ELF-1 (cell line): Measurements from ENCODE around the gene MIAT.

ENCODE experiments used
- DNase-seq: peaks from one replicate; pipeline ENCODE4 v3.0.0-alpha.2; 2016; ENCODE audit warnings: low read depth, low spot score

Gene MIAT

DNA sequence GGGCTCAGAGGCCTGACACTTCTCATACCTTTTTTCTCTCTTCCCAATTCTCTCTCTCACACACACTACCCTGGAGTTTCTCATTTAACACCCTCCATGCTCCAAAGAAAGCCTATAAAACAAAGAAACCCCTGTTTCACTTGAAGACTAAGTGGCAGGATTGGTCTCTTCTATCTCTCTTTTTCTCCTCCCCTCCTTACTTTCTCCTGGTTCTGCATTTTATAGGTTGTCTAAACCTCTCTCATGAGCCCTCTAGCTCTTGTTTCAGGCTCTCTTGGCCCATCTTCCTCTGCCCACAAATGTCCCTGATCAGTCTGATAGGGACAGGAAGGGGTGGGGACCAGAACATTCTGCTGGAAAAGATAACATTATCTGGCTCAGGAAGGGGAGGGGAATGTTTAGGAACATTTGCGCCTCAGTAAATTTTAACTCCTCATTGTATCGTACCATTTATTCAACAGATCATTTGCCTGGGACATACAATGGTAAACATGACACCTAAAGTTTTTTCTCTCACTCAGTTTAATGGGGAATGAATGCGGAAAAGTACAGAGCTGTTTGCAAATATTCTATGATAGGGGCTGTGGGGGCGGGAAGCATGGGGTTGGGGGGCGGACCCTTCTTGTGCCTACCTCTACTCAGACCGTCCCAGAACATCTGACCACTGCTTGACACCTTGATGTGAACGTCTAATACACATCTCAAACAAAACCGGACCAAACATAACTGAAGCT, 24.8 kb upstream of the MIAT start:
- no peak for DNase-seq

DNA sequence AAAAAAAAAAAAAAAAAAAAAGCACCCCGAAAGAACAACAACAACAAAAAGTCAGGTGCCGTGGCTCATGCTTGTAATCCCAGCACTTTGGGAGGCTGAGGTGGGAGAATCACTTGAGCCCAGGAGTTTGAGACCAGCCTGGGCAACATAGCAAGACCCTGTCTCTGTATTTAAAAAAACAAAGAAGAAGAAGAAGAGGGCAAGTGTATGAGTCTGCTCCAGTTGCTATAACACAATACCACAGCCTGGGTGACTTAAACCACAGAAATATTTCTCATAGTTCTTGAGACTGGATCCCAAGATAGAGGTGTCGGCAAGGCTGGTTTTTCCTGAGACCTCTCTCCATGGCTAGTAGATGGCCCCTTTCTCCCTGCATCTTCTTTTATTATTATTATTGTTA, 23.2 kb upstream of the MIAT start:
- no peak for DNase-seq

DNA sequence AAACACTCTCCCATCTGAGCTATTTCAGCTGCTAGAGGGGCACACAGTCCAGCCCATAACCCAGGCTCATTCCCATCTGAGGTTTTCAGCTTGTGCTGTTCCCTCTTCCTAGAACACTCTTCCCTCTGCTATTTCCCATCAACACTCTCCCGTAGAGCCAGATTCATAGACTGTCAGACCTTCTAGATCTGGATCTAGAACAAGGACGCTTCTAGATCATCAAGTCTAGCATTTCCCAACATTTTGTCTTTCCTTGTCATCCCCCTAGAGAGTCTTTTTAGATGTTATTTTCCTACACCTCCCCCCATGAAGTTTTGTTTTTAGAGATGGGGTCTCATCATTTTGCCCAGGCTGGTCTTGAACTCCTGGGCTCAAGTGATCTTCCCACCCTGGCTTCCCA, 22.3 kb upstream of the MIAT start:
- DNase-seq: no peak

DNA sequence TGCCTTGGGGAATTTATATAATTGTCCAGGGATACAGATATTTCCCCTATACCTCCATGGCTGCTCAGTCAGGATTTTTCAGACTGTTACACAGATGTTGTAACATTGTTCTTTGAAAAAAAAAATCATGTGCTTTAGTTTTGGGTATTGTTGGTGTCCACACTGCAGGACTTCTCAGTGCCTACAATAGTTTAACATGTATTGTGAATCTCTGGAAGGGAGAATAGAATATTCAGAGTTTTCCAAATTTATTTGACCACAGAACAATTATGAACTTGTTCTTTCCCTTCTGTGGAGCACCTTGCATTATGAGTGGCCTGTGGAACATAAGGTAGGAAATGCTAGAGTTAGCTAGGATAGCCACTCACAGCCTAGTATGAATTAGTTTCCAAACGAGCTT, 21.1 kb upstream of the MIAT start:
- DNase-seq: no peak

DNA sequence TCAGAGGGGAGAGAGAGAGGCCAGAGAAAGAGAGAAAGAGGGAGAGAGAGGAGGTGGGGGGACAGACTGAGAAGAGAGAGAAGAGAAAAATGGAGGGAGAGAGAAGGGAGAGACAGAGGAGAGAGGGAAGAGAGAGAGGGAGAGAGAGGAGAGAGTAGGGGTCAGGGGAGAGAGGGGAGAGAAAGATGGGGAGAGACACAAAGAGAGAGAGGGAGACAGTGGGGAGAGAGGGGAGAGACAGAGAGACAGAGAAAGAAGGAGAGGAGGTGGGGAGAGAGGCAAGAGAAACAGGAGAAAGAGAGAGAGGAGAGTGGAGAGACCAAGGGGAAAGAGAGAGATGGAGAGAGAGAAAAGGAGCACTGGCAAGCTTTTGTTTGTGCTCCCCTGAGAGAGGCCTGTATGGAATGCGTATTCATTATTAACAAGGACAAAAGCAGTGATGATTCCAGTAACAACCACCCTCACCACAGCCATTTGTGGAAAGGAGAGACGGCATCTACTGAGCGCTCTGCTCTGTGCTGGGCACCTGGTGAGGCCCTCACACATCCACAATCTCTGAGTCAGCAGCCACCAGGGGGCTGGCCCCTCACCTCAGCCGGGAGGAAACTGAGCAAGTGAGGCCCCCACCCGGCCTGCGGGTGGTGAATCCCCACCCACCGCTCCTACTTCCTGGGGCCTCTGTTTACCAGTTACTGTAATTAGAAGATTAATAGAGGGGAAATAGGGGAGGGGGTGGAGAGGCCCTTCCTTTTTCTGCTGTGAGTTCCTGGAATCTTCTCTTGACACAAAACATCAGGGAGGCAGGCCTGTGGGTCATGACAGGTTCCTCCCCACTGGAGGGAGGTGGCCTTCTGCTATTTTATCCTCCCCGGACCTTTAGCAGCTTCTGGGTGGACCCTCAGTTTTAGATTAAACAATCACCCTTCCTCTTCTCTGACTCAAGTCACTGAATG, 14.6 kb upstream of the MIAT start:
- DNase-seq: peak; percentile 59

DNA sequence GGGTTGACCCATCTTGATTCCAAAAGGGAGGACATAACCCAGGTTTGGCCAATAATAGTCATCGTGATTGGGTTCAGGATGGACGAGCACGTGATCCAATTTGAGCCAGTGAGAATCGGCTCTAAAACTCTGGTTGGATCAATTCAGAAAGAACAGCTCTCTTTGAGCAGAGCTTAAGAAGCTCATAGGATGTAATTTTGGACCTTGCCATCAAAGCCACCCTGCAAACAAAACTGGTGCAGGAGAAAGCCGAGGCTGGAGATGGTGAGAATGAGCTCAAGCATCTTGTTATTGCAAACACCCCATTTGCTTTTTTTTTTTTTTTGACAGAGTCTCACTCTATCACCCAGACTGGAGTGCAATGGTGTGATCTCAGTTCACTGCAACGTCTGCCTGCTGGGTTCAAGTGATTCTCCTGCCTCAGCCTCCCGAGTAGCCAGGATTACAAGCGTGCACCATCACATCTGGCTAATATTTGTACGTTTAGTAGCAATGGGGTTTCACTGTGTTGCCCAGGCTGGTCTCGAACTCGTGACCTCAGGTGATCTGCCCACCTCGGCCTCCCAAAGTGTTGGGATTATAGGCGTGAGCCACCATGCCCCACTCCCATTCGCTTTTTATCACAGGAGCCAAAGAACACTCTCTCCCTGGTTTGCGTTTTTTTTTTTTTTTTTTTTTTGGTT, 13.8 kb upstream of the MIAT start:
- peak; percentile 16 for DNase-seq

DNA sequence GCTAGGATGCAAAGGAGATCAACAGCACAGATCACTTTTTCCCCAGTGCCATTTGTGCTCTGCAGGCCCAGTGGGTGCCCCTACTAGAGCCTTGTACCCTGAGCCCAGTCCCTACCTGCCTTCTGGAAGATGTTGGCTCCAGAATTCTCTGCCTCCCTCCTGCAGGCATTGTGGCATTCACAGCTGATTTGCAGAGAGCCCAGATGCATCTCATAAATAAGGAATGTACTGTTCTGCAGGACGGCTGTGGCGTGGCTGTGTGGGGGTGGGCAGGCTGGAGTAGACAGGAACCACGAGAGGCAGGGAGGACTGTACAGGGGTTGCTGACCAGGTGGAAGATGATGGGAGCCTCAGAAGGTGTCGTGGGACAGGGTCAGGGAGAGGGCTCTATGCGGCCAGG, 11.2 kb upstream of the MIAT start:
- DNase-seq: no peak

DNA sequence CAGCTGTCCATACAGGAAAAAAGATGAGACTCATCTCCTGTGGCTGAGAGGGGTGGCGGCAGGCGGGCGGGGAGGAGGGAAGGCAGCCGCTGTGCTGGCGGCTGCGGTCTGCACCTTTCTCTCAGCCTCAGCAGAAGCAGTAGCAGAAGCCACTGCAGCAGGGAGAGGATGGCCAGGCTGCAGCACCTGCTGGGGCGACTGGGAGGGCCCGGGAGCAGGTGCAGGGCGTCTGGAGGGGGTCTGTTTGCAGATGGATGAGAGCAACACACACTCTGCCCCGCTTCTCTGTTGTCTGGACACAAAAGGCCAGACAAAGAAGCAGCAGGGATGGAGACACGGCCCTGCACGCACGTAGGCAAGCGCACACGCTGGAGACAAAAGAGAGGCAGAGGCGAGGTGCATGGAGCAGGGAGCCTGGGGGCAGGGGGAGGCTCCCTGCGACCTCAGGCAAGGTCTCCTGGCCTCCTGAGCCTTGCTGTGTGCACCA, 9.3 kb upstream of the MIAT start:
- peak; percentile 91 for DNase-seq

DNA sequence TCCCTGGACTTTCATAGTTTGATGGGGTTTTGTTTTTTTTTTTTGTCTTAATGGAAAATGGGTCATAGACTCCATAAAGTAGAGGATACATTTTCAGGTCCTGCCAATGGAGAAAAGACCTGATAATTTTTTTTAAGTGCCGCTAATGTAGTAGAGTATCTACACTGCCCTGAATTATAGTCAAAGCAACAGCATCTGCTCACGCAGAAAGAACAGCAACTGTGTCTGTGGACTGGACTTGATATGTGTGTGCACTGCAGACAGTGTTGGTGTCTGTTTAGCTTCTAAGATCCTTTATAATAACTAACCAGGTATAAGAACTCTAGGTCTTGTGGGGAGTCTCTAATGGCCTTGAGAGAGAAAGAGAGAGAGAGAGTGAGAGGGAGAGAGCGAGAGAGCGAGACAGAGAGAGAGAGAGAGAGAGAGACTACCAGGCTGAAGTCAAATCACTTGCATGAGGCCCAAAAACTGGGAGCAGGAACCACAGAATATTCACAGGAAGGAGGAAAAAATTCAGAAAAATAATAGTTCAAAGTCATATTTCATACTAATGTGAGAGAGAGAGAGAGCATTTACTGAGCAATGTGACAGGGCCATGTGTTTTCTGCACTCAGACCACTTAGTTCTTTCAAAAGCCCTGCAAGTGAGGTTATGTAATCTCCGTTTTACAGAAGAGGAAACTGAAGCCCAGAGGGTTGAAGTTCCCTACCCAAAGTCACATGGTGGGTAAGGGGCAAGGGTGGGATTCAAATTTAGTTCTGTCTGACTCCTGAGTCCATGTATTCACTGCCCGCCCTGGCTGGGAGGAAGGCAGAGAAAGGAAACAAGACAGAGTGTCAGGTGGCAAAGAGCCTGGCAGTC, 8.6 kb upstream of the MIAT start:
- DNase-seq: no peak

DNA sequence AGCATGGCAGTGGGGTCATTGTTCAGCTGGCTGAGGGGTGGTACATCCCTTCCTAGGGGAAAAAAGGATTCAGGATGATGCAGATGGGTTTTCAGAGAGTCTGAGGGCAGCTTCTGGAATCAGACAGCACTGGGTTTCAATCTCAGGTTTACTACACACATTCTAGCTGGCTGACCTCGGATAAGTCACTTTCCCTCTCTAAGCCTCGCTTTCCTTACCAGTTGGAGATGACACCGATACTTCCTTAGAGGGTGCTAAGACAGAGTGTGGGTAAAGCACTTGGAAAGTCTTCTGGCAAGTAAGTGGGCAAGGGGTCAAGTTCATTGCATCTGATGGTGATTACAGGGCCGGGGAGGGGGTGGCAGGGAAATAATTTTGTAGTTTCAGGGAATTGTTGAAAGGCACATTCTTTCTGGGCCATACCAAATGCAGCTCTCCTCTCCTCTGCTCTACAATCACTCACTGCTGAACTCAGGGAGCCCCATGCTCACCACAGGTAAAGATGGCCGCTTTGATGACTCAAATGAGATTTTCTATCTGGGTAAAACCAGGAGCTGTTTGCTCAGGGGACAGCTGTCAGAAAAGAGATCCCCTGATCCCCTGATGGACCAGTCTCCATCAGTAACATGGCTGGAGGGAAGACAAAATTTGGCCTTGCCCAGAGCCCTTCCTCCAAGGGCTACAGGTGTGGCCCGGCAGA, 6.5 kb upstream of the MIAT start:
- no peak for DNase-seq

DNA sequence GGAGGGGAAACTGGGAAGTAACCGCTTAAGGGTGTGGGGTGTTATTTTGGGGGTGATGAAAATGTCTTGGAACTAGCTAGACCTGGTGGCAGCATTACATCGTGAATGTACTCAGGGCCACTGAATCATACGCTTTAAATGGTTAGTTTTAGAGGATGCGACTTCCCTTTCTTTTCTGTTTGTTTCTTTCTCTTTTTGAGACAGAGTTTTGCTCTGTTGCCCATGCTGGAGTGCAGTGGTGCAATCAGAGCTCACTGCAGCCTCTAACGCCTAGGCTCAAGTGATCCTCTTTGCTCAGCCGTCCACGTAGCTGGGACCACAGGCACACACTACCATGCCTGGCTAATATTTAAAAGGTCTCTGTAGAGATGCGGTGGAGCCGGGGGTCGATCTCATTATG, 5.6 kb upstream of the MIAT start:
- no peak for DNase-seq

DNA sequence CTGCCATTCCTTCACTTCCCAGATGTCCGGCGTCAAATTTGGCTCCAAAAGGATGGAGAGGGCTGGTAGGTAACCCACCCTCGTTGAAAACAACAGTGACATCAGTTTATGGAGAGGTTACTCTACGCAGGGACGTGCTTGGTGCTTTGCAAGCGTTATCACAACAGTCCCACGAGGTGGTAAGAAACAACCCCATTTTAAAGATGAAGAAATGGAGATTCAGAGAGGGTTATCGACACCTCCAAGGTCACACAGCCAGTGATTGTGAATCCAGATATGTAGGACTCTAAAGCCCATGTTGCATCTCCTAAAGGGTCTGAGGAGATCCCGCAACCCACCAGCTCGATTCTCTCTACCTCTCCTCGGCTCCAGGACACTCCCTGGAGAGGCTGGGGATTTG, 773 bp downstream of the MIAT start:
- DNase-seq: no peak

DNA sequence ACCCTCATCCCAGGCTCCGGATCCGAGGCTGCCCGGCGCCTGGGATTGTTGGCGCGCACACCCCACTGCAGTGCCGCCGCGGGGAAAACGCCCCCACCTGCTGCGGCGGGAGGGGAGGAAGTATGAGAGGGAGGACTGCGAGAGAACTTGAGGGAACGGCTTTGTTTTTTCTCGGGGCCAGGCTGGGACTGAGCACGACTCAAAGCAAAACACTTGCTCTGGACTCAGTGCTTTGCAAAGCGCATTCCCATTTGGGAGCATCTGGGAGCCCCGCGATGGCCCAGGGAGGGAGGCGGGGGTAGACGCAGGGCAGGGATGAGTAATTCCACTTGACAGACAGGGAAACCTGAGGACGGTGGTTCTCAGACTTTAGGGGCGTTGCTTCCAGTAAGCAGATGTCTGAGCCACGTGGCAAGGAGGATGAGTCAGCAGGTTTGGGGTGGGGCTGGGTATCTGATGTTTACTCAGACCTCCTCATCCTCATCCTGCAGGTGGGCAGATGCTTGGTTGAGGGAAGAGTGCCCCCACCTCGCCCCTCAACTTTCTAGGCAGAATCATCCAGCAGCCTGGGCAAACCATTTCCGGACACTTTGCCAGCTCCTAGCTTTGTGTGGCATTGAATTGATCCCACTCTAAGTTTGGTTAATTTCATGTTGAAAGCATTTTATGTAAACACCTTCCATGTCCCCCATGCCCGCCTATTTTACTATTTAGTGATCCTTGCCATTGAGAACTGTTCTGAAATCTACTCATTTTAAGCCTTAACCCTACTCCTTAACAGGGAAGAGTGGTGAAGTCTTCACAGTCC, 1.5 kb downstream of the MIAT start:
- DNase-seq: peak; percentile 94

DNA sequence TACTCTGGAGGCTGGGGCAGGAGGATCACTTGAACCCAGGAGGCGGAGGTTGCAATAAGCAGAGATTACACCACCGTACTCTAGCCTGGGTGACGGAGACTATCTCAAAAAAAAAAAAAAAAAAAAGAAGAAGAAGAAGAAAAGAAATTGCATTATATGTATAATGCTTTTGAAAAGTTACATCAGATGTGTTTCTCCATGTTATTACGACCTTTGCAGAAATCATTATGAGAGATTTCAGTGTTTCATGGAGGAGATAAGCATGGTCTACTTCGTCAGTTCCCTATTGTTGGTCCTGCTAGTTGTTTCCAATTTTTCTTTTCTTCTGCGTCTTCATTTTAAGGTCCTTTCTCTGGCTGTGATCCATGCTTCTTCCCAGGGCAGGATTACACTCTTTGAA, 3.0 kb downstream of the MIAT start:
- no peak for DNase-seq

DNA sequence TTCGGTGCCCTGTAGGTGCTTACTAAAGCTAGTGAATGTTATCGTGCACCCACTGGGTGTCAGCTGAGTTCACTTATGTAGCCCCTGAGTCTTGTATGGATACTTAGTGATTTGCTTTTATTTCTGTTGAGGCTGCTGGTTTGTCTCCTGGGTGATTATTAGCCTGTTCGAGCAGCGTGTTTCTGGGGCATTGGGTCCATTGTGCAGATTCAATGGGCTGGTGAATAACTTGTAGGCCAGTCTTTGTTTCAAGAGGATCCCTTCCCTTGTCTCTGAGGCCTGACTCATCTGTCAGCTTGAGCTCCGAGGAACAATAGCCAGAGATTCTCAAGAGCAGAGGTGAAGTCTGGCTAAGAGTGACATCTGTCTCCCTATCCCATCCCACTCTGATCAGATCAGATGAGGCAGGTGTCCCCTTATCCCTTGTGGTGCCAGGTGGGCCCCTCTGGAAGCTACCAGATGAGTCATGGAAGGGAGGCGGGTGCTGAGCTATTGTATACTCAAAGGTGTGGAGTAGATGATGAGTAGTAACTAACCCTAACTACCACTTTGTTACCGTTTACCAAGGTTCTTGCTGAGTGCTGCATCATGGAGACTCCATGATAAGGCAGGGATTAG, 3.7 kb downstream of the MIAT start:
- DNase-seq: peak; percentile 57

DNA sequence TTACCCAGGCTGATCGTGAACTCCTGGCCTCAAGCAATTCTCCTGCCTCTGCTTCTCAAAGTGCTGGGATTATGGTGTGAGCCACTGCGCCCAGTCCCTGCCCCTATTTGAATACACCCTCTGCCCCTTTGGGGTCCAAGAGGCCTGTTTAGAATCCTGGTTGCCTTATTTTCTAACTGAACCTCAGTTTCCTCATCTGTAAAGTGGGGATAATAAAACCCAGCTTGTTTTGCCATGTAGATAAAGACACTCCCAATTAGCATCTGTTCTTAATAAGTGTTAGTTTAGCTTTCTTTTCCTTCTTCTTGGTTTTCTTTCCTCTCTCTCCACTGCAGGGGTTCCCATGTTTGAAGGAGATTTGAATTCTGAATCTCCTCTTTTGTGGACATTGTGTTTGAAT, 4.8 kb downstream of the MIAT start:
- DNase-seq: no peak

DNA sequence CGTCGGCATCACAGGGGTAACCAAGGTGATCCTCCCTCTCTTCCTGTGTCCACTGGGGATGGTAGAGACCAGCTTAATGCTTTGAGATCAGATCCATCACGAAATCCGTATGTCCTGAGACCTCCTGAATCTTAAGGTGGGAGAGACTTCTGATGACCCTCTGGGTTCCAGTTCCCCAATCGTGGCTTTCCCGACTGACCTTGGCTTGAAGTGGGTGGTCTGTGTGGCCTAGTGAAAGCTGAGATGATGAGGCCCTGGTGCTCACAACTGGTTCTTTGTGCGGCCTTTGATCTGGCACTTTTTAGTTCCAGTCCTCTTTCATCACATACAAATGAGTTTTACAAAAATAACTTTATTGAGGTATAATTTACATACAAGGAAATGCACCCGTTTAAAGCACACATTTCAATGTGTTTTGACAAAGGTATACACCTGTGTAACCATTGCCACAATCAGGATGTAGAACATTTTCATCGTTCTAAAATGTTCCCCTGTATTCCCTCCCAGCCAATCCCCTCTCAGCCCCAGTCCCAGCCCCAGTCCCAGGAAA, 6.1 kb downstream of the MIAT start:
- no peak for DNase-seq

DNA sequence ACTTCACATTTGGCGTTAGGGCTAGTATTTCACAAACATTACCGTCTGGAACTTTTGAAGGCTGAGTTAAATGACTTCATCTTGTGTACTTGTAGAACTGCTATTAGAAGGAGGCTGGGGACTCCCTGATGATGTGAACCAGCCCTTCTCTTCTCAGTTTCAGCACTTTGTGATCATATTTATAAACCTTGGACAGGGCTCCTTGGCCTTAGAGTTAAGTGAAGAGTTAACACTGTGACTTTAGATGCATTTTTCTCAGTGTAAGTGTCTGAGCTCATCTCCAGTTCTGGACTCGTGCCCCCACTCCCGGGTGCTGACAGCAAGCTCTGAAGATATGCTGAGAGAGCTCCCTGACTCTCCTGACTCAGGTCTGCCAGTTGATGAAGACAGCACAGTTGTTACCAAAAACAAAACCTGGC, 8.4 kb downstream of the MIAT start:
- no peak for DNase-seq

DNA sequence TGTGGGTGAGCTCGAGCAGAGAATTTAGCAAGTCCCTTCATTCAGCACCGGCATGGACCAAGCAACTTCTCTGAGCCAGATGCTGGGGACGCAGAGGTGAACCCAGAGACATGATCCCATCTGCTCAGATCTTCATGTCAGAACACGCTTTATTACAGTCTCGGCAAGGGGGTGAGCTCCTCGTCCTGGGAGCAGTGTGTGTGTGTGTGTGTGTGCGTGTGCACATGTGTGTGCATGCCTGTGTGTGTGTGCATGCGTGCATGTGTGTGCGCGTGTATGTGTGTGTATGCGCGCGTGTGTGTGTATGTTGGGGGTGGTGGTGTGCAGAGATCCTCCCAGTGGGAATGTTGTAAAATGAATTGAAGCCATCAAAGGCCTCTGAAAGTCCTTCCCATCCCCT, 9.8 kb downstream of the MIAT start:
- DNase-seq: no peak
